Right kidney (tissue), 1 donor: ENCODE measurements around the gene COLEC11.

ENCODE experiments used
- DNase-seq: peaks from one replicate; pipeline ENCODE4 v3.0.0-alpha.2; 2016

COLEC11 gene

DNA sequence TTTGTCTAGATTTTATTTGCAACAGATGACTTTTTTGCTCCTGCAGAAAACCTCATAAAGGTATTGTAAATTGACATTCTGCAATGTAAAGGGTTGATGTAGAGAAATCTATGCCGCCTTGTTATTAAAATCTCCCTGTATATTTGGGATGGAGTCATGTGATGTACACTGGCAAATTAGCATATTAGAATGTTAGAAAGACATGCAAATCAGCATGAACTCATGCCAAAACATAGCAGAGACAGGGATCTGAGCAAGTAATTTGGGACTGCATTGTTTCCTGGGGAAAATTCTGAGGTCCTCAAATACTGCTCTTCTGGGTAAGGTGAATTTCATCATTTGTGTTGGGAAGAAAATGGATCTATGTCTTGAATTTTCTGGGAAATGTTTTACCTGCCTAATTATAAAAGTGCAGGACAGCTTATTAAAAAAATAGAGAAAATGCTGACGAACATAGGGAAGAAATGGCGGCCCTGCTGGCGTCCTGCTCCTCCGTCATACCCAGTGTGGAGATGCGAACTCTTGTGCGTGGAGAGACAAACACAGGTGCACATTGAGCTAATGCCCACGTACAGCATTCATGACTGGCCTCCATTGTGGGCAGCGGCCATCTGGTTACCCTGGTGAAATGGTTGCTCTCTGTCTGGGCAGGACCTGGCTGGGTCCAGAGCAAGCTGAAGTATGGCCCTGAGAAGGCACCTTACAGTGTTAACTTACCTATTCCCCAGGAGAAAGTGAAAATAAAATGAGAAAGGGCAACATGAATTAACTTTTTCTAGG lies 79.3 kb downstream of the COLEC11 start:
- no peak for DNase-seq

DNA sequence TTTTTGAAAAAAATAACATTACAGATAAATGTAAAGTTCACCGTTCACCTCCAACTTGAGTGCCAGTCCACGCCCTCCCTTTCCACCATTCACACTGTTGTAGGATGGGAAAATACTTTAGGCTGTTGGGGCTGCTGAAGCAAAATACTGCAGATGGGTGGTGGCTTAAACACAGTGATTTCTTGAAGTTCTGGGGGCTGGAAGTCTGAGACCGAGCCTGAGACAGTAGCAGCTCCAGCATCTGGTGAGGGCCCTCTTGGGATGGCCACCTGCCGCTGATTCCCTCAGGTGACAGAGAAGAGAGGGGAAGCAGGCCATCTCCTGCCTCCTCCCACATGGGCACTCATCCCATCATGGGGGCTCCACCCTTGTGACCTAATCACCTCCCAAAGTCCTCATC lies 80.8 kb downstream of the COLEC11 start:
- no peak for DNase-seq

DNA sequence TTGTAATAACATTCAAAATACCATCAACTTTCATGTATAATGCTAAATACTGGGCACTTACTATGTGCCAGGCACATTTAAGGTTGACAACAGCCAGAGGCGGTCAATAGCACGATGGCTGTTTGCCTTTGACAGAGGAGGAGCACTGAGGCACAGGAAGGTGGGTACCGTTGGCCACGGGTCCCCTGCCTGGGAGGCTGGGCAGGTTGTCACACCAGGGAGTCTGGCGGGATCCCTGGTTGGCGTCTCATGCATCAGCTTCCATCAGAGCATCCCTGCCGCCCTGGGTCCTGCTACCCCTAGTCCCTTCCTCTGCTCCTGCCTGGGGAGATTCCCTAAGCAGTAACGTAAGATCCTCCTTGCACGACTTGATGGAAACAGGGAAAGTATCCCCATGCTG lies 82.5 kb downstream of the COLEC11 start:
- no peak for DNase-seq

DNA sequence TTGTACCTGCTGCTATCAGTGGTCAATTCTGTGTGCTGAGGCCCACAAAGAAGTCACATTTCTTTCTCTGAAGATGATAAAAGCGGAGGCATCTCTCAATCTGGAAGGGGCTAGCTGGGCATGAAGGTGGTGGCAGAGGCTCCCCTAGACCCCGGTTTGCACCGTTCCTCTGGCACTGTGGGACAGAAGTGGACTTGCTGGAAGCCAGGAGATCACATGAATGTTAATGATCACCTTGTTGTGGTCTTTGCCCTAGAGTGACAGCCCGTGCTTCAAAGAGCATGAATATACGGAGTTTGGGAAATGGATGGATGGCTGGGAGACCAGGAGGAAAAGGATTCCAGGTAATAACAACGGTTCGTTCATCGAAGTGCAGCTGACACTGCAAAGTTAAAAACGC lies 83.3 kb downstream of the COLEC11 start:
- no peak for DNase-seq

DNA sequence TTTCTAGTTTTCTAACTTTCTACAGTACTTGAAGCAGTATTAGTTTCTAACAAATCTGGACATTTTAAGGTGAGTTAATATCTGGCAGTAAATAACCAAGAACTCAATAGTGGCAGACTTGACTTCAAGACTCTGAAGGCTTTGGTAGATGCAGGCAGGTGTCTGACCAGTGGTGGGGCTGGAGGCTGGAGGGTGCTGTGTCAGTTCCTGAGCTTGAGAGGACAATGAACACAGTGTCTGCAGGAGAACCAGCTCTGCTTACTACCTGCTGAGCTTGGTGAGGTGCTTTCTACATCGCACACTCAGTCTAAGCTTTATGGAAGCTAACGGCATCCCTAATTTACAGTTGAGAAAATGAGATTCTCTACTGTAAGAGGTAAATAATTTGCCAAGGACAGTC lies 84.3 kb downstream of the COLEC11 start:
- DNase-seq: no peak

DNA sequence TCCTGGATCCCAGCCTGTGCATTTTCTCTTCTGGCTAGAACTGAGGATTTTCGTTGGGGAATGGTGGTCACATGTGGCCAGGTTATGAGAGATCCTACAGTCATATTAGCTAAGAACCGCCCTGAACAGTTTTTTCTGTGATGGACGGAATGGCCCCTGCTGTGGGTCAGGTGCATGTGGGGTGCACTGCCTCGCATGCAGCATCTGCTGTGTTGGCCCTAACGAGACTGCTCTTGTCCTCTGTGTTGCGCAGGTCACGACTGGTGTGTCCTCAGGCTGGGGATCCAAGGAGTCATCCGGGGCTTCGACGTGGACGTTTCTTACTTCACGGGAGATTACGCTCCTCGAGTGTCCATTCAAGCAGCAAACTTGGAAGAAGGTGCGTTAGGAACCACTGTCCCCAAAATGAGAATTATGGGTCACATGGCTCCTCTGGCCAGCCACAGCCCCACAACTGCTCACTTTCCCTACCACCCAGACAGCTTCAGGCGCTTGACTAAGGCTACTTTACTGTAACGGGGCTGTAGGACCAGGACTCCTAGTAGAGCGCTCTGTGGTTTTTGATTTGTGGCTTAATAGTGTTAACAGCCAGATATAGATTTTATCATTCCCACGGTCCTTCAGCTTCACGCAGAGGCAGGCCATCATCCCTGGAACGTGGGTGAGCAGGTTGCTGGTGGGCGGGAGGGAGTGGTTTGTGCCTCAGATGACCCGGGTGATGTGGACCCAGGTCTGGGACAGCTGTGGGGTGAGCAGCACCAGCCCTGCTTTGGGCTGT lies 84.9 kb downstream of the COLEC11 start:
- no peak for DNase-seq

DNA sequence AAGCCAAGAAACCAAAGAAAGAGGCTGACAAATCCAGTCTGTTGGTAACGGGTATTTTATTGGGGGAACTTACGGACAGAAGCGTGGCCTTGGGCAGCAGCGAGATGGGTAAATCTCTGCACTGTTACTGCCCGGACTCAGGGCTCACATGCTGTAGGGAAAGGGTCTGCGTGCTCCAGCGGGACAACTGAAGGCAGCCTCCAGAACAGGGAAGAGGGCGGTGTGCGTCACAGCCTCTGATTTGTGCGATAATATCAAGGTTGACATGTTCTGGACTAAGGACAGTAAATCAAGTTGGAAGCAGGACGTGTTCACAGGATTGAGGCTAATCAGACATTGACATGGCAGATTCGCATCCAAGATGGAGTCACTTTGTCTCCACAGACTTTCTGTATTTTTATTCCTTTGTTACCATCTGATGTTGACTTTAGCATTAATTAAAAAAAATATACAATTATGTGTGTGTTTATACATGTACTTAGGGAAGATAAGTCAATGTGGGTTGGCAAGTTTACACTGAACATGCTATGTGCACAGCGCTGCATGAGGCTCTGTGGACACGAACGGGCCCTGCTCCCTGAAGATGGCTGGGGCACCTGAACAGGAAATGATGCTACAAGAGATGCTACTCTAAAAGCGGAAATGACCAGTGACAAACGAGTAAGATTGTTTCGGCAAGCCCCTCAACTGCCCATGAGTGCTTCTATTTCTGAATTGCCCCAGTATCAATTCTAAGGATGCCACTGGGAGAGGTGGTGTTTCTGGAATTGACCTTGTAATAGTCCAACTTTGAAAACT lies 85.8 kb downstream of the COLEC11 start:
- no peak for DNase-seq

DNA sequence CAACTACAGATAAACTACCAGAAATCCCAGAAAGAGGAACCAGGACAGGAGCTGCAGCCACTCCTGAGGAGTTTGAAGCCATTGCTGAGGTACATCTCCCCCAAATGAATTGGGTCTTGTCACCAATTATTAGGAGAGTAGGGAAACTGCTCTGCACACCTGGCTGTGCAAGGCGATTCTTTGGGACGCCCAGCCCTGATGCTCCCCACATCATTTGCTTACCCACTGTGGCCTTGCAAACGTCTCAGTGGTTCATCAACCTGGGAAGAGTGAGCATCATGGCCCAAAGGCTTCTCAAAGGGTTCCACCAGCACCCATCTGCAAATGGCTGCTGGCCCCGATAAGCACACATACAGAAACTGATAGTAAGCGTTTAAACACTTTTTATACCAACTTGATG lies 86.7 kb downstream of the COLEC11 start:
- no peak for DNase-seq

DNA sequence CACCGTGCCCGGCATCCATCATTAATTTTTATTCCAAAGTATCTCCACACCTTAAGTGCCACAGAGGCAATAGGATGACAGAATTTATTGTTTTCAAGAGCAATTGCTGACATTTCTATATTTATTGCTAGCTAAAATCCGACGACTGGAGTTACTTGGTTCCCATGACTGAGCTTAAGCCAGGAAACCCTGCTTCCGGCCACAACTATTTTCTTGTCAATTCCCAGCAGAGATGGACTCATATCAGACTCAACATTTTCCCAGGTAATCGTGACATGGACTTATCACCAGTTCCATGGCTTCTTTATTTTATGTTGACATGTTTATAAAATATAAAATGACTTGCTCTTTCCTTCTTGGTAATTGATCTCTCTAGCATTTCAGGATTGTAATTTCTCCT lies 87.9 kb downstream of the COLEC11 start:
- DNase-seq: no peak

DNA sequence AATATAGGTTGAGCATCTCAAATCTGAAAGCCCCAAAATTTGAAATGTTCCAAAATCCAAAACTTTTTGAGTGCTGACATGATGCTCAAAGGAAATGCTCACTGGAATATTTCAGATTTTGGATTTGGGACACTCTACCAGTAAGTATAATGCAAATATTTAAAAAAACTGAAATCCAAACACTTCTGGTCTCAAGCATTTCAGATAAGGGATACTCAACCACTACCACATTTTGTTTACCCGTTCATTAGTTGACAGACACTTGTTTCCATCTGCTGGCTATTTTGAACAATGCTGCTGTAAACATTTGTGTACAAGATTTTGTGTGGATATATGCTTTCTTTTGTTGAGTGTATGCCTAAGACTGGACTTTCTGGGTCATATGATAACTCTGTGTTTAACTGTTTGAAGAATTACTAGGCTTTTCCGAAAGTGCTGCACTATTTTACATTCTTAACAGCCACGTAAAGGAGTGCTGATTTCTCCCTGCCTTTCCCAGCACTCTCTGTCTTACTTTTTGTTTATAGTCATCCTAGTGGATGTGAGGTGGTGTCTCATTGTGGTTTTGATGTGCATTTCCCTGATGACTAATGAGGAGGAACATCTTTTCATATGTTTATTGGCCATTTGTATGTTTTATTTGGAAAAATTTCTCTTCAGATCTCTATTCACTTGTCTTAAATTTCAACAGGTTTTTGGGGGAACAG lies 89.0 kb downstream of the COLEC11 start:
- no peak for DNase-seq

DNA sequence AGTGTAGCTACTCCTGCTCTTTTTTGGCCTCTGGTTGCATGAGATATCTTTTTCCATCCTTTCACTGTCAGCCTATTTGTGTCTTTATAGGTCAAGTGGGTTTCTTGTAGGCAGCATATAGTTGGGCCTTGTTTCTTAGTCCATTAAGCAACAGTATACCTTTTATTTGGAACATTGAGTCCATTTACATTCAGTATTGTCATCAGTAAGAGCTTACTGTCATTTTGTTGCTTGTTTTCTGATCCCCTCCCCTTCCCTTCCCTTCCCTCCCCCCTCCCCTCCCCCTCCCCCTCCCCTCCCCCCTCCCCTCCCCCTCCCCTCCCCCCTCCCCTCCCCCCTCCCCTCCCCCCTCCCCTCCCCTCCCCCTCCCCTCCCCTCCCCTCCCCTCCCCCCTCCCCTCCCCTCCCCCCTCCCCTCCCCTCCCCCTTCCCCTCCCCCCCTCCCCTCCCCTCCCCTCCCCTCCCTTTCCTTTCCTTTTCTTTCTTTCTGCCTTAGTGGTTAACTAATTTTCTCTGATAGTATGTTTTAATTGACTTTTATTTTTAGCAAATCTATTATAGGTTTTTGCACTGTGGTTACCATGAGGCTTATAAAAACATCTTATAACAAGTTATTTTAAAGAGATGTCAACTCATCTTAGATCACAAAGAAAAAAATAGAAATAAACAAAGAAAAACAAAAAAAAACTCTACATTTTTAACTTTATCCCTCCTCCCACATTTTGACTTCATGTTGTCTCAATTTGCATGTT lies 95.3 kb downstream of the COLEC11 start:
- DNase-seq: no peak

DNA sequence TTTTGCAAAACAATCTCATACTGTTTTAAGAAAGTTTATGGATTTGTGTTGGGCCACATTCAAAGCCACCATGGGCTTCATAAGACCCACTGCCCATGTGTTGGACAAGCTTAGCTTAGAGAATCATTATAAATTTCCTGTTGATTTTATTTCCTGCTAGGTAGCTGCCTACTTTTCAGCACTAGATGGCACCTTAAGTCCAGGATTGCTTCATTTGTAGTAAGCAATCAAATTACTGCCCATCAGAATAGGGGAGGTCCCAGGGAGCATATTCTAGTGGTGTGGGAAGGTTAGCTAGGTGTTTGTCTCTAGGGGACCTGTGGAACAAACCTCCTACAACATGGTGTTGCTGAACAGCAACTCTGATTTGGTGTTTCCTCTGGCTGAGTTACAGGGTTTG lies 97.5 kb downstream of the COLEC11 start:
- no peak for DNase-seq
